Neuronal stem cell (in vitro differentiated cells): ENCODE measurements around the gene CASZ1.
A peak's percentile ranks its signal among the peaks of the same experiment; 100 is the strongest.

Experiments used
- DNase-seq: peaks from one replicate; pipeline ENCODE4 v3.0.0-alpha.2; 2013; ENCODE audit warnings: low spot score
- H2AFZ ChIP-seq: one replicate; pipeline ENCODE4 v1.6.1; 2013; ENCODE audit warnings: mild to moderate bottlenecking, low read length, inconsistent platforms
- H2AK5ac ChIP-seq: 2 replicates; pipeline ENCODE4 v1.6.1; 2013; ENCODE audit warnings: low read depth, mild to moderate bottlenecking, inconsistent platforms, low read length, moderate library complexity, mixed read lengths
- H2BK120ac ChIP-seq: 2 replicates; pipeline ENCODE4 v1.6.1; 2013; ENCODE audit warnings: low read depth, mild to moderate bottlenecking, inconsistent platforms, low read length, moderate library complexity, mixed read lengths
- H2BK12ac ChIP-seq: one replicate; pipeline ENCODE4 v1.6.1; 2013; ENCODE audit warnings: low read length, inconsistent platforms
- H2BK15ac ChIP-seq: 2 replicates; pipeline ENCODE4 v1.6.1; 2013; ENCODE audit warnings: mild to moderate bottlenecking, low read length, inconsistent platforms, mixed read lengths
- H2BK5ac ChIP-seq: one replicate; pipeline ENCODE4 v1.6.1; 2013; ENCODE audit warnings: inconsistent platforms, mild to moderate bottlenecking, low read length, moderate library complexity
- H3K14ac ChIP-seq: one replicate; pipeline ENCODE4 v1.6.1; 2013; ENCODE audit warnings: low read length, inconsistent platforms
- H3K18ac ChIP-seq: 2 replicates; pipeline ENCODE4 v1.6.1; 2013; ENCODE audit warnings: low read length, inconsistent platforms
- H3K23ac ChIP-seq: 2 replicates; pipeline ENCODE4 v1.6.1; 2013; ENCODE audit warnings: low read depth, mild to moderate bottlenecking, mixed read lengths, low read length, inconsistent platforms; ENCODE audit not compliant: poor library complexity
- H3K27ac ChIP-seq: replicated peaks from 3 replicates; pipeline ENCODE4 v1.5.1; 2013; ENCODE audit warnings: low read length, inconsistent platforms
- H3K27me3 ChIP-seq, 3 experiments: 2 replicates each; pipeline ENCODE4 v1.6.1; 2013; ENCODE audit warnings: low read length in 3 of 3, mild to moderate bottlenecking in 2 of 3, inconsistent platforms in 1 of 3, low read depth in 1 of 3, mixed read lengths in 1 of 3, moderate library complexity in 1 of 3; ENCODE audit not compliant: control insufficient read depth in 3 of 3, insufficient read depth in 3 of 3
- H3K36me3 ChIP-seq, 2 donors: replicated peaks in 1 of 2; 2 replicates each; pipeline ENCODE4 v1.6.1; 2013; ENCODE audit warnings: low read length in 2 of 2; ENCODE audit not compliant: control insufficient read depth in 2 of 2, insufficient read depth in 2 of 2
- H3K4ac ChIP-seq: 2 replicates; pipeline ENCODE4 v1.6.1; 2013; ENCODE audit warnings: inconsistent platforms, mild to moderate bottlenecking, low read length, moderate library complexity
- H3K4me1 ChIP-seq, 2 donors: 1 replicate in 1 of 2; 2 replicates in 1 of 2; pipeline ENCODE4 v1.6.1; 2013; ENCODE audit warnings: low read length in 2 of 2, low read depth in 1 of 2; ENCODE audit not compliant: control insufficient read depth in 2 of 2, insufficient read depth in 1 of 2
- H3K4me2 ChIP-seq: one replicate; pipeline ENCODE4 v1.6.1; 2013; ENCODE audit warnings: mild to moderate bottlenecking, low read length, inconsistent platforms; ENCODE audit not compliant: insufficient read depth, poor library complexity, severe bottlenecking
- H3K4me3 ChIP-seq, 2 donors: 2 replicates each; pipeline ENCODE4 v1.5.1; 2013; ENCODE audit warnings: low read length in 2 of 2, mild to moderate bottlenecking in 2 of 2, inconsistent platforms in 1 of 2, moderate library complexity in 1 of 2
- H3K79me1 ChIP-seq: one replicate; pipeline ENCODE4 v1.6.1; 2013; ENCODE audit warnings: low read depth, mild to moderate bottlenecking, inconsistent platforms, low read length, moderate library complexity
- H3K9ac ChIP-seq: one replicate; pipeline ENCODE4 v1.6.1; 2013; ENCODE audit warnings: mild to moderate bottlenecking, low read depth, low read length, inconsistent platforms; ENCODE audit not compliant: poor library complexity
- H3K9me3 ChIP-seq, 2 donors: replicated peaks in 1 of 2; 2 replicates each; pipeline versions ENCODE3 to v1.6.1; 2013; ENCODE audit warnings: low read length in 2 of 2, mild to moderate bottlenecking in 2 of 2, inconsistent platforms in 1 of 2, low read depth in 1 of 2, mixed read lengths in 1 of 2, moderate library complexity in 1 of 2; ENCODE audit not compliant: control insufficient read depth in 2 of 2, insufficient read depth in 1 of 2
- H4K8ac ChIP-seq: one replicate; pipeline ENCODE4 v1.6.1; 2013; ENCODE audit warnings: low read depth, mild to moderate bottlenecking, inconsistent platforms, low read length, moderate library complexity
- H4K91ac ChIP-seq: one replicate; pipeline ENCODE4 v1.6.1; 2013; ENCODE audit warnings: low read length, low read depth, mild to moderate bottlenecking, inconsistent platforms; ENCODE audit not compliant: poor library complexity
- WGBS, 2 donors: extraction: QIAGEN DNeasy Blood & Tissue Kit; methylation state at CpG; one replicate each; pipeline ENCODE4 v1.1.7; 2013; ENCODE audit warnings: missing lambda C conversion rate in 2 of 2, mixed read lengths in 1 of 2; ENCODE audit not compliant: insufficient read length in 2 of 2, insufficient replicate concordance in 1 of 2; ENCODE audit errors: extremely low coverage in 2 of 2; 5-methylcytosine and 5-hydroxymethylcytosine counted together

Gene CASZ1

DNA sequence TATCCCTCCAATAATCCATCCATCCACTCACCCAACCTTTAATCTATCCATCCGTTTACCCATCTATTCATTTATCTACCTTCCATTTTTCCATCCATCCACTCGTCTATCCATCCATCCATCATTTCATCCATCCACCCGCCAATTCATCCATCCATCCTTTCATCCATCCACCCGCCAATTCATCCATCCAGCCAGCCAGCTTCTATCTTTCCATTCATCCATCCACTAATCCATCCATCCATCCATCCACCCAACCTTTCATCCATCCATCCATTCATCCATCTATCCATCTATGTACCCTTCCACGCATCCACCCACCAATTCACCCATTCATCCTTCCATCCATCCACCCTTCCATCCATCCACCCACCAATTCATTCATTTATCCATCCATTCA lies 10.5 kb upstream of the CASZ1 start:
- Histone ChIP-seq H3K9ac (no peak overlapping the region), H2BK12ac (no peak overlapping the region), H3K23ac (no peak overlapping the region), H3K4me1 (no peaks in the 10 kb centered on the region), H3K4me2 (no peak overlapping the region), H3K27me3 (peaks cover 0 to 68% (median 0%) of the 10 kb centered on the region in 3 experiments), H4K91ac (no peak overlapping the region), H3K4ac (no peak overlapping the region), H2BK15ac (no peak overlapping the region), H2BK120ac (no peak overlapping the region), H3K4me3 (no peak overlapping the region), H3K9me3 (no peaks in the 10 kb centered on the region), H2BK5ac (no peak overlapping the region), H2AK5ac (no peak overlapping the region), H3K14ac (no peak overlapping the region), H3K79me1 (no peaks in the 10 kb centered on the region), H4K8ac (no peak overlapping the region), H2AFZ (no peak overlapping the region), H3K18ac (no peak overlapping the region), H3K36me3 (no peaks in the 10 kb centered on the region), H3K27ac (no peak overlapping the region)
- DNase-seq: no peak
- WGBS, 2 donors: 100% methylated on average over 2 to 5 of the region's 5 CpGs

DNA sequence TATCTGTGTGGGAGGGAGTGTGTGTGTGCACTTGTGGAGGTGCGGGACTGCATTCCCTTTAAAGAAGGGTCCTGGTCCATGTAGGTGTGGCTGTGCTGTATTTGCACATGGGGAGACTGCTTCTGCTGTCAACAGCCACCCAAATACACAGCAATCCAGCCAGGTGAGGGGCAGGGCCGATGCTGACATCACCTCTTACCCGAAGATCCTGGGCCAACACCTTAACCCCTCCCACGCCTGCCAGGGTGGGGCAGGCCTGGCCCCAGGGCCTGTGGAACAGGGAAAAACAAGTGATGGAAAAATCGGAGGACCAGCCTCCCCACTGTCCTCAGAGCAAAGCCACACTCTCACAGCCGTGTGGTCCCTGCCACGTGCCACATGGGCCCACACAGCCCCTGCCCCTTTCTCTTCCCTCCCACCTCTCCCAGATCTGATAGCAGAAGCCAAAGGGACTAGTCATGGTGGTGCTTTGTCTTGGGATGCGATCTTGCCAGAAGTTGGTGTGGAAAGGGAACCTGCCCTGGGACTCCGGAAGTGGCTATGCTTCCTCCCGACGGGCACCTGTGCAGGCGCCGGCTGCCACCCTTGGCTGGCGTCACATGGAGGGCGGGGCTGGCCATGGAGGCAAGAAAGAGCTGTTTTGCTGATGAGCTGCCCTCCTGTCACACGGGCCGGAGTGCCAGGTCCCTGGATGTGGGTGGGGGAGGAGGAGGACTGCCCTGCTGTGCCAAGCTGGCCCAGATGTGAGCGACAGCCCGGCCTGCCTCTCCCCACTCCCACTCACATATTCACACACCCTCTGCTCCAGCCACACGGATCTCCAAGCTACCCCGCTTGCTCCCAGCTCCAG lies 7.8 kb upstream of the CASZ1 start:
- no CpG with 5 or more reads among the region's 21 CpGs for WGBS, 2 donors
- Histone ChIP-seq H3K4me3 (no peak overlapping the region), H2AFZ (no peak overlapping the region), H3K9ac (no peak overlapping the region), H3K14ac (peak overlapping the region; percentile 26), H2BK15ac (no peak overlapping the region), H3K4ac (no peak overlapping the region), H3K23ac (no peak overlapping the region), H3K18ac (peak overlapping the region; percentile 72), H3K27me3 (peaks cover 0 to 69% (median 0%) of the 10 kb centered on the region in 3 experiments), H2AK5ac (peak overlapping the region; percentile 2), H3K27ac (no peak overlapping the region), H3K4me2 (no peak overlapping the region), H4K91ac (no peak overlapping the region), H4K8ac (no peak overlapping the region), H2BK12ac (no peak overlapping the region), H2BK120ac (no peak overlapping the region), H3K79me1 (no peaks in the 10 kb centered on the region), H3K36me3 (no peaks in the 10 kb centered on the region), H3K4me1 (peaks cover 0 to 6% of the 10 kb centered on the region in 2 donors), H2BK5ac (no peak overlapping the region), H3K9me3 (no peaks in the 10 kb centered on the region)
- no peak for DNase-seq

DNA sequence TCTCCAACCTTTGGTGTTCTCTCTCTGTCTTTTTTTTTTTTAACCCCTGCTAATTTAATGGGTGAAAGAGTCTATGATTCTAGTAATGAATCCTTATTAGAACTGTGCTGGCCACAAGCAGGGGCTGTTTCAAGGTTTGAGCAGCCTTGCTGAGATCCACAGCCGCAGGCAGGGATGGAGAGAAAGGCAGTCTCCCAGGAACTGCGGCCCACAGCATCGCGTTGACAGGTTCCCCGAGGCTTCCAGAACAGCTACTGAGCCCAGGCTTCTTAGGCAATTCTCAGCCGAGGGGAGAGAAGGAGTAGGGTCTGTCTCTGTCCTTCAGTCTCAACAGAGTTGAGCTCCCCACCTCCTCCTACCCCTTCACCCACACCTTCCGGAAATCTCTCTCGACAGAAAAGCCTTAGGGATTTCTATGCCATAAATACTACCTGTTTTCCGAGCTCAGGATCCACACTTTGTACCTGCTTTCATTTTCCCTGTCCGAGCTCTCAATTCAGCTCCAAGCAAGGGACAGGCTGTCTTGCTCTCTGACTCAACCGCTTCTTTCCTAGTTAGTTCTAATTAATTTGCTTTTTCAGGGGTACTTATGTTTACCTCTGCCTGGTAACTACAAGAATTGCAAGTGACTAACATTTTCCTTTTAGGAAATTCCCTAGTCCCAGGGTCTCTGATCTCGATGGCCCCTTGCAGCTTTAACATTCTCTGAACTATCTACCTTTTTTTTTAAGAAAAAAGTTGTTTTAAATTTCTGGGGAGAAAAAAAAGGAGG lies 6.7 kb upstream of the CASZ1 start:
- H3K27me3 ChIP-seq: peaks cover 0 to 71% (median 0%) of the 10 kb centered on the region in 3 experiments
- no peak overlapping the region for H4K8ac ChIP-seq
- WGBS, 2 donors: no CpG with 5 or more reads among the region's 12 CpGs
- no peak overlapping the region for H2BK5ac ChIP-seq
- no peak overlapping the region for H2BK120ac ChIP-seq
- H3K79me1 ChIP-seq: no peaks in the 10 kb centered on the region
- H3K23ac ChIP-seq: no peak overlapping the region
- no peak overlapping the region for H2BK12ac ChIP-seq
- H3K4me1 ChIP-seq: peaks cover 0 to 7% of the 10 kb centered on the region in 2 donors
- no peak overlapping the region for H3K4ac ChIP-seq
- no peaks in the 10 kb centered on the region for H3K36me3 ChIP-seq
- H4K91ac ChIP-seq: no peak overlapping the region
- no peak overlapping the region for H3K4me3 ChIP-seq
- no peak overlapping the region for H3K4me2 ChIP-seq
- H3K9me3 ChIP-seq: no peaks in the 10 kb centered on the region
- H2AFZ ChIP-seq: no peak overlapping the region
- no peak overlapping the region for H2AK5ac ChIP-seq
- DNase-seq: no peak
- no peak overlapping the region for H3K14ac ChIP-seq
- no peak overlapping the region for H3K9ac ChIP-seq
- no peak overlapping the region for H2BK15ac ChIP-seq
- no peak overlapping the region for H3K27ac ChIP-seq
- H3K18ac ChIP-seq: no peak overlapping the region

DNA sequence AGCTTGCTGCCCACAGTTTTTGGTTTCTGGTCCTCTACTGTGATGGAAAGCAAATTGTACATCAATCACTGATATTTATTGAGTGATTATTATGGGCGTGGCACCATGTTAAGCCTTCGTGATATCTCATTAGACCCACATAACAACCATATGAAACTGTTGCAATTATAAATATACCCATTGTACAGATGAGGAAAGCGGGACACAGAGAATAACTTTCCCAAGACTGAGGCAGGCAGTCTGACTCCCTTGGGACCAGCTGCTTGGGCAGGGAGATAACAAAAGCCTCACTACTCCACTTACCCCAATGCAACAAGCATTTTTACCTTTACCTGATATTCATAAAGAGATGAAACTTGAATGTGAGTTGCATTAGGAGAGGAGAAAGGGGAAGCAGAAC lies 4.3 kb upstream of the CASZ1 start:
- no peak overlapping the region for H2AK5ac ChIP-seq
- no peaks in the 10 kb centered on the region for H3K36me3 ChIP-seq
- H3K4me1 ChIP-seq: peaks cover under 1 to 7% of the 10 kb centered on the region in 2 donors
- H3K4me3 ChIP-seq: no peak overlapping the region
- peaks cover under 1 to 78% (median 3%) of the 10 kb centered on the region in 3 experiments for H3K27me3 ChIP-seq
- no peak overlapping the region for H3K27ac ChIP-seq
- no peak overlapping the region for H2BK120ac ChIP-seq
- WGBS, 2 donors: no CpG with 5 or more reads among the region's 3 CpGs
- no peak overlapping the region for H3K14ac ChIP-seq
- H2BK15ac ChIP-seq: no peak overlapping the region
- no peak overlapping the region for H2BK5ac ChIP-seq
- no peak overlapping the region for H4K91ac ChIP-seq
- DNase-seq: no peak
- no peak overlapping the region for H4K8ac ChIP-seq
- no peak overlapping the region for H3K4ac ChIP-seq
- H3K23ac ChIP-seq: no peak overlapping the region
- no peaks in the 10 kb centered on the region for H3K9me3 ChIP-seq
- no peak overlapping the region for H3K4me2 ChIP-seq
- H3K18ac ChIP-seq: no peak overlapping the region
- H3K9ac ChIP-seq: no peak overlapping the region
- no peak overlapping the region for H2AFZ ChIP-seq
- H2BK12ac ChIP-seq: no peak overlapping the region
- H3K79me1 ChIP-seq: no peaks in the 10 kb centered on the region
